PFSK-1 (cell line): ENCODE measurements around the gene ATP1B3.
A peak's percentile ranks its signal among the peaks of the same experiment; 100 is the strongest.

Experiments
- FOXP2 ChIP-seq: optimal IDR thresholded peaks from 2 replicates; pipeline ENCODE3; 2011; ENCODE audit warnings: borderline replicate concordance, control low read depth, inconsistent platforms; ENCODE audit not compliant: insufficient read depth; ENCODE audit errors: extremely low read length, extremely low read depth
- POLR2AphosphoS5 ChIP-seq: IDR thresholded peaks from 2 replicates; pipeline ENCODE4 v1.6.1; 2012; ENCODE audit warnings: low read depth, mild to moderate bottlenecking, control low read depth, low read length, moderate library complexity
- REST ChIP-seq, 2 experiments: IDR thresholded peaks; 2 replicates each; pipeline versions ENCODE4 v1.6.1 to v1.8.0; 2011 to 2012; ENCODE audit warnings: low read depth in 2 of 2, low read length in 2 of 2, control low read depth in 1 of 2, inconsistent platforms in 1 of 2, mild to moderate bottlenecking in 1 of 2, moderate library complexity in 1 of 2; ENCODE audit not compliant: insufficient read depth in 1 of 2
- SIN3A ChIP-seq: IDR thresholded peaks from 2 replicates; pipeline ENCODE4 v1.6.1; 2012; ENCODE audit warnings: mild to moderate bottlenecking, low read length, moderate library complexity, borderline replicate concordance; ENCODE audit not compliant: insufficient read depth
- TAF1 ChIP-seq: IDR thresholded peaks from 2 replicates; pipeline ENCODE4 v1.6.1; 2012; ENCODE audit warnings: low read length, control low read depth, borderline replicate concordance; ENCODE audit not compliant: insufficient read depth

The ATP1B3 gene

GRCh38 chr3:141864281-141864970, 12.0 kb upstream of the ATP1B3 start:
- no peak for TF ChIP-seq SIN3A
- TF ChIP-seq POLR2AphosphoS5 = no peak
- no peak for TF ChIP-seq FOXP2
- TF ChIP-seq TAF1 = no peak

GRCh38 chr3:141865101-141865500, 11.3 kb upstream of the ATP1B3 start:
- TF ChIP-seq REST (IDR thresholded peaks at IDR 0.05; ENCODE audit: insufficient read depth in 1 of 2, low read depth in 2 of 2, low read length in 2 of 2) (no peak), TAF1 (no peak), POLR2AphosphoS5 (no peak), SIN3A (no peak), FOXP2 (no peak)

- TF ChIP-seq FOXP2 (no peak), POLR2AphosphoS5 (no peak), REST (IDR thresholded peaks at IDR 0.05; ENCODE audit: insufficient read depth in 1 of 2, low read depth in 2 of 2, low read length in 2 of 2) (no peak), SIN3A (no peak), TAF1 (no peak)
Measured at GRCh38 chr3:141870091-141870687, 6.3 kb upstream of the ATP1B3 start.

GRCh38 chr3:141875374-141875892, 1.0 kb upstream of the ATP1B3 start:
- TF ChIP-seq SIN3A (no peak), FOXP2 (peak; percentile 73)

- TF ChIP-seq POLR2AphosphoS5 (peak; percentile 51; the same call in 1 of the 2 replicates), FOXP2 (no peak)
Measured at GRCh38 chr3:141875893-141876380, 506 bp upstream of the ATP1B3 start.

GRCh38 chr3:141876891-141877621, 613 bp downstream of the ATP1B3 start:
- TF ChIP-seq SIN3A (no peak), TAF1 (no peak), POLR2AphosphoS5 (no peak), FOXP2 (no peak), REST (IDR thresholded peaks at IDR 0.05; ENCODE audit: insufficient read depth in 1 of 2, low read depth in 2 of 2, low read length in 2 of 2) (no peak)
